Osteocyte (in vitro differentiated cells): ENCODE results near the gene CRYBB3. TPM values are rescaled to one million over a fixed set of nuclear protein-coding genes. Genes with fewer than 3 reads are reported as not detected.
"Not testable (repeated sequence)": the region's sequence is repeated elsewhere in the genome, so short reads cannot be mapped to it uniquely, and the experiment has no call there.

ENCODE experiments used
- DNase-seq: peaks from one replicate; pipeline ENCODE4 v3.0.0; 2021; ENCODE audit warnings: mixed read lengths; ENCODE audit not compliant: unreplicated experiment; ENCODE audit errors: extremely low spot score
- H3K27ac Mint-ChIP-seq: one replicate; pipeline ENCODE4 v1.8.0; 2021; ENCODE audit warnings: mild to moderate bottlenecking, mixed read lengths; ENCODE audit not compliant: unreplicated experiment
- H3K27me3 Mint-ChIP-seq: one replicate; pipeline ENCODE4 v1.8.0; 2021; ENCODE audit warnings: mixed read lengths; ENCODE audit not compliant: unreplicated experiment
- H3K36me3 Mint-ChIP-seq: one replicate; pipeline ENCODE4 v1.8.0; 2021; ENCODE audit warnings: mixed read lengths; ENCODE audit not compliant: unreplicated experiment
- H3K4me1 Mint-ChIP-seq: one replicate; pipeline ENCODE4 v1.8.0; 2021; ENCODE audit warnings: mixed read lengths; ENCODE audit not compliant: unreplicated experiment
- H3K4me3 Mint-ChIP-seq: one replicate; pipeline ENCODE4 v1.8.0; 2021; ENCODE audit warnings: mild to moderate bottlenecking, moderate library complexity, mixed read lengths; ENCODE audit not compliant: unreplicated experiment
- H3K9me3 Mint-ChIP-seq: one replicate; pipeline ENCODE4 v1.8.0; 2021; ENCODE audit warnings: mixed read lengths; ENCODE audit not compliant: unreplicated experiment
- CTCF ChIP-seq: fragments of 200-600 bp; sonication (generic); IDR thresholded peaks from 2 replicates; pipeline ENCODE4 v1.5.0; 2021; ENCODE audit warnings: antibody characterized with exemption, mild to moderate bottlenecking, moderate library complexity
- total RNA-seq: library from RNA; stranded (reverse); gene quantifications from 2 replicates; pipeline ENCODE4 v1.2.1, GENCODE V29; 2021

Gene CRYBB3
- total RNA-seq, 1 donor from 2014 or later = not detected

GRCh38 chr22:25221790-25222189 is 22.1 kb downstream of the CRYBB3 start:
- Mint-ChIP-seq H3K4me1 (no peaks in the 10 kb centered on the region), H3K4me3 (no peak overlapping the region), H3K9me3 (no peaks in the 10 kb centered on the region), H3K27ac (no peak overlapping the region), H3K36me3 (no peaks in the 10 kb centered on the region), H3K27me3 (peaks cover 17% of the 10 kb centered on the region)
- TF ChIP-seq CTCF = no peak
- no peak for DNase-seq

GRCh38 chr22:25223269-25223850 is 23.7 kb downstream of the CRYBB3 start:
- H3K9me3 Mint-ChIP-seq = no peaks in the 10 kb centered on the region
- H3K4me1 Mint-ChIP-seq = no peaks in the 10 kb centered on the region
- no peak overlapping the region for H3K27ac Mint-ChIP-seq
- H3K27me3 Mint-ChIP-seq = peaks cover 21% of the 10 kb centered on the region
- DNase-seq = no peak
- no peak for TF ChIP-seq CTCF
- no peaks in the 10 kb centered on the region for H3K36me3 Mint-ChIP-seq
- no peak overlapping the region for H3K4me3 Mint-ChIP-seq

GRCh38 chr22:25228822-25229221 is 29.2 kb downstream of the CRYBB3 start:
- H3K4me1 Mint-ChIP-seq = no peaks in the 10 kb centered on the region
- H3K36me3 Mint-ChIP-seq = no peaks in the 10 kb centered on the region
- no peak overlapping the region for H3K27ac Mint-ChIP-seq
- peaks cover 11% of the 10 kb centered on the region for H3K27me3 Mint-ChIP-seq
- no peaks in the 10 kb centered on the region for H3K9me3 Mint-ChIP-seq
- H3K4me3 Mint-ChIP-seq = no peak overlapping the region
- no peak for TF ChIP-seq CTCF
- DNase-seq = no peak

GRCh38 chr22:25230760-25231159 is 31.1 kb downstream of the CRYBB3 start:
- H3K27me3 Mint-ChIP-seq = peaks cover 18% of the 10 kb centered on the region
- not testable (repeated sequence) for H3K4me1 Mint-ChIP-seq, H3K9me3 Mint-ChIP-seq, H3K36me3 Mint-ChIP-seq, H3K27ac Mint-ChIP-seq, DNase-seq, H3K4me3 Mint-ChIP-seq

- Mint-ChIP-seq H3K36me3 (no peaks in the 10 kb centered on the region), H3K4me1 (peaks cover 4% of the 10 kb centered on the region), H3K9me3 (no peaks in the 10 kb centered on the region), H3K27ac (no peak overlapping the region), H3K27me3 (peaks cover 16% of the 10 kb centered on the region), H3K4me3 (no peak overlapping the region)
- no peak for TF ChIP-seq CTCF
- no peak for DNase-seq
These were observed 32.6 kb downstream of the CRYBB3 start for GRCh38 chr22:25232301-25232700.

GRCh38 chr22:25233706-25234105 is 34.0 kb downstream of the CRYBB3 start:
- not testable (repeated sequence) for H3K9me3 Mint-ChIP-seq, DNase-seq, H3K4me3 Mint-ChIP-seq

More at GRCh38 chr22:25233706-25234105, 34.0 kb downstream of the CRYBB3 start:
- H3K27ac Mint-ChIP-seq, H3K4me1 Mint-ChIP-seq, H3K36me3 Mint-ChIP-seq: not testable (repeated sequence)
- H3K27me3 Mint-ChIP-seq = peaks cover 20% of the 10 kb centered on the region
